HEK293 (cell line): ENCODE results near the gene RPS14.
"Not testable (repeated sequence)": the region's sequence is repeated elsewhere in the genome, so short reads cannot be mapped to it uniquely, and the experiment has no call there.

Source experiments
- CTCF ChIA-PET: fragments of 350-600 bp; formaldehyde crosslinking; extraction: SDS; loops from one replicate; lab custom pipeline; 2021; ENCODE audit warnings: antibody characterized with exemption; lab: Yijun Ruan, JAX
- POLR2A ChIA-PET: fragments of 300-600 bp; formaldehyde crosslinking; extraction: SDS; loops from one replicate; lab custom pipeline; 2020; ENCODE audit warnings: antibody characterized with exemption, inconsistent platforms; lab: Yijun Ruan, JAX
- H3K27ac ChIP-seq: fragments of 200-500 bp; sonication (Bioruptor generic); 2 replicates; pipeline ENCODE4 v1.5.1; 2014; ENCODE audit warnings: low read depth, low read length, control low read depth, inconsistent platforms; ENCODE audit errors: extremely low read depth
- H3K36me3 ChIP-seq, 2 experiments: fragments of 200-500 bp in 1 of 2; sonication (Bioruptor generic) in 1 of 2; 1 replicate in 1 of 2; 2 replicates in 1 of 2; pipeline ENCODE4 v1.5.1; 2014 to 2017; ENCODE audit warnings: inconsistent platforms in 2 of 2, low read length in 2 of 2; ENCODE audit not compliant: control insufficient read depth in 2 of 2, insufficient read depth in 1 of 2
- H3K4me1 ChIP-seq: fragments of 200-500 bp; sonication (Bioruptor generic); 2 replicates; pipeline ENCODE4 v1.5.1; 2014; ENCODE audit warnings: mild to moderate bottlenecking, low read length, inconsistent platforms; ENCODE audit not compliant: control insufficient read depth, insufficient read depth
- H3K4me3 ChIP-seq: 2 replicates; pipeline ENCODE4 v1.5.1; 2011; ENCODE audit warnings: low read depth, mild to moderate bottlenecking, control low read depth, low read length, moderate library complexity
- H3K9me3 ChIP-seq: fragments of 200-500 bp; sonication (Bioruptor generic); 2 replicates; pipeline ENCODE4 v1.5.1; 2014; ENCODE audit warnings: low read depth, low read length, inconsistent platforms; ENCODE audit not compliant: control insufficient read depth, insufficient read depth
- CTCF ChIP-seq: fragments of 450-650 bp; formaldehyde crosslinking; IDR thresholded peaks from 2 replicates; pipeline ENCODE4 v1.5.1; 2016; ENCODE audit warnings: missing biosample characterization, missing genetic modification characterization
- MYNN ChIP-seq: fragments of 450-650 bp; formaldehyde crosslinking; IDR thresholded peaks from 2 replicates; pipeline ENCODE4 v1.5.1; 2016; ENCODE audit warnings: missing biosample characterization, missing genetic modification characterization, borderline replicate concordance
- REPIN1 ChIP-seq: fragments of 450-650 bp; formaldehyde crosslinking; IDR thresholded peaks from 2 replicates; pipeline ENCODE4 v1.5.1; 2017; ENCODE audit warnings: missing biosample characterization, missing genetic modification characterization, low read depth
- SP2 ChIP-seq: fragments of 450-650 bp; formaldehyde crosslinking; IDR thresholded peaks from 2 replicates; pipeline ENCODE4 v1.5.1; 2016; ENCODE audit warnings: missing biosample characterization, missing genetic modification characterization
- ZBTB44 ChIP-seq: fragments of 450-650 bp; IDR thresholded peaks from 2 replicates; pipeline ENCODE4 v1.5.1; 2018; ENCODE audit warnings: missing biosample characterization, mild to moderate bottlenecking, missing genetic modification characterization
- ZNF280D ChIP-seq: fragments of 450-650 bp; formaldehyde crosslinking; IDR thresholded peaks from 2 replicates; pipeline ENCODE4 v1.5.1; 2016; ENCODE audit warnings: missing biosample characterization, missing genetic modification characterization
- ZNF404 ChIP-seq: fragments of 450-650 bp; formaldehyde crosslinking; IDR thresholded peaks from 2 replicates; pipeline ENCODE4 v1.5.1; 2017; ENCODE audit warnings: missing biosample characterization, missing genetic modification characterization
- ZNF449 ChIP-seq: fragments of 450-650 bp; formaldehyde crosslinking; IDR thresholded peaks from 2 replicates; pipeline ENCODE4 v1.5.1; 2017; ENCODE audit warnings: missing biosample characterization, mild to moderate bottlenecking, missing genetic modification characterization, moderate library complexity
- ZNF48 ChIP-seq: fragments of 450-650 bp; formaldehyde crosslinking; IDR thresholded peaks from 2 replicates; pipeline ENCODE4 v1.5.1; 2016; ENCODE audit warnings: missing biosample characterization, missing genetic modification characterization
- ZNF677 ChIP-seq: fragments of 450-650 bp; IDR thresholded peaks from 2 replicates; pipeline ENCODE4 v1.5.0; 2018; ENCODE audit warnings: missing biosample characterization, mild to moderate bottlenecking, missing genetic modification characterization, moderate library complexity

RPS14 gene

GRCh38 chr5:150422075-150422474 is 27.5 kb downstream of the RPS14 start:
- POLR2A ChIA-PET: no interaction called here
- no peaks in the 10 kb centered on the region for H3K36me3 ChIP-seq

GRCh38 chr5:150419630-150420270 is 29.8 kb downstream of the RPS14 start:
- CTCF ChIA-PET: interaction anchor here (0.7 to 0.8 kb wide), 2 partner anchors 16 to 28 kb away, joined by 3 read pairs; no protein-coding TSS in a partner anchor
- H3K4me3 ChIP-seq: no peak overlapping the region
- no peaks in the 10 kb centered on the region for H3K36me3 ChIP-seq
- H3K9me3 ChIP-seq: no peaks in the 10 kb centered on the region
- no peaks in the 10 kb centered on the region for H3K4me1 ChIP-seq
- POLR2A ChIA-PET: no interaction called here
- H3K27ac ChIP-seq: no peak overlapping the region
- no peak for TF ChIP-seq ZNF677
- TF ChIP-seq ZNF404 (tag by site-specific recombination): no peak
- no peak for TF ChIP-seq ZNF280D (tag by site-specific recombination)
- TF ChIP-seq ZNF449: no peak
- TF ChIP-seq ZBTB44 (tag by site-specific recombination): no peak
- TF ChIP-seq ZNF48 (tag by site-specific recombination): no peak
- no peak for TF ChIP-seq REPIN1 (tag by site-specific recombination)
- TF ChIP-seq SP2 (tag by site-specific recombination): no peak
- TF ChIP-seq MYNN: no peak

More at GRCh38 chr5:150422075-150422474, 27.5 kb downstream of the RPS14 start:
- Histone ChIP-seq H3K4me3 (no peak overlapping the region), H3K27ac (no peak overlapping the region), H3K9me3 (no peaks in the 10 kb centered on the region), H3K4me1 (no peaks in the 10 kb centered on the region)
- CTCF ChIA-PET: no interaction called here
- no peak for TF ChIP-seq CTCF (tag by site-specific recombination)

GRCh38 chr5:150413902-150414790 is 35.4 kb downstream of the RPS14 start:
- not testable (repeated sequence) for H3K4me1 ChIP-seq, H3K9me3 ChIP-seq, H3K4me3 ChIP-seq, H3K36me3 ChIP-seq, H3K27ac ChIP-seq
- CTCF ChIA-PET: interaction anchor here (0.9 to 1.0 kb wide), 2 partner anchors 26 to 253 kb away, joined by 3 to 4 read pairs; no protein-coding TSS in a partner anchor
- POLR2A ChIA-PET: interaction anchor here (0.6 kb wide), 1 partner anchor 251 kb away, joined by 5 read pairs; no protein-coding TSS in a partner anchor
